H7 (cell line): ENCODE data around the gene COG2. TPM values are rescaled to one million over a fixed set of nuclear protein-coding genes. Genes with fewer than 3 reads are reported as not detected.
A peak's percentile ranks its signal among the peaks of the same experiment; 100 is the strongest.
"Not testable (repeated sequence)": the region's sequence is repeated elsewhere in the genome, so short reads cannot be mapped to it uniquely, and the experiment has no call there.

Experiments used
- DNase-seq: peaks from one replicate; pipeline ENCODE4 v3.0.0; 2012
- H3K27me3 ChIP-seq: 2 replicates; pipeline ENCODE4 v1.6.0; 2011; ENCODE audit warnings: mild to moderate bottlenecking, low read length; ENCODE audit not compliant: control insufficient read depth, insufficient read depth
- H3K36me3 ChIP-seq: replicated peaks from 2 replicates; pipeline ENCODE4 v1.5.1; 2011; ENCODE audit warnings: low read length; ENCODE audit not compliant: control insufficient read depth, insufficient read depth
- H3K4me3 ChIP-seq: 2 replicates; pipeline ENCODE4 v1.5.1; 2011; ENCODE audit warnings: low read depth, mild to moderate bottlenecking, control low read depth, low read length, moderate library complexity; ENCODE audit not compliant: insufficient read depth
- total RNA-seq: library from RNA; depleted of rRNA; stranded (reverse); fragments of >200 nt; shearing (Covaris generic); gene quantifications from 2 replicates; pipeline ENCODE4 v1.2.3, GENCODE V29; 2014

The COG2 gene
- total RNA-seq, 1 experiment from 2014 or later = 38.3 TPM

DNA sequence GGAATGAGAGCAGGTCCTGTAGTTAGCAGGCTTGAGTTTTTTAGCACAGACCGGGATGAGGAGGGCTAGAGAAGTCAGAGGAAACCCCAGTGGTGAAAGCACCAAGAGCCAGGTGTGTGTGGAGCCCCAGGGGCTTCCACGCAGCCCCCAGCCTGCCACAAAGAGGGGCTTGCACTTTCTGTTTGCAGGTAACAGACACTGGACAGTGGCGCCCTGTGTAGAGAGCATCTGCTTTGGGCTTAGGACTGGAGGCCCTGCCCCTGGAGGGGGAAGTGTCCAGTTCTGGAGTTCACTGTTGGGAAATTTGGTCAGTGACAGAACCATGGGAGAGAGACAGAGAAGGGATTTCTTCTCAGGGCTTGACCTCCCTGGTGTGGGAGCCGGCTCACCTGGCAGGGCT lies 52.2 kb downstream of the COG2 start:
- H3K4me3 ChIP-seq = no peak overlapping the region
- no peaks in the 10 kb centered on the region for H3K27me3 ChIP-seq
- peaks cover 13% of the 10 kb centered on the region for H3K36me3 ChIP-seq
- no peak for DNase-seq

- Histone ChIP-seq H3K4me3 (no peak overlapping the region), H3K36me3 (peaks cover 8% of the 10 kb centered on the region), H3K27me3 (no peaks in the 10 kb centered on the region)
- DNase-seq = peak; percentile 48
These were observed 52.7 kb downstream of the COG2 start for GRCh38 chr1:230694991-230695390.

DNA sequence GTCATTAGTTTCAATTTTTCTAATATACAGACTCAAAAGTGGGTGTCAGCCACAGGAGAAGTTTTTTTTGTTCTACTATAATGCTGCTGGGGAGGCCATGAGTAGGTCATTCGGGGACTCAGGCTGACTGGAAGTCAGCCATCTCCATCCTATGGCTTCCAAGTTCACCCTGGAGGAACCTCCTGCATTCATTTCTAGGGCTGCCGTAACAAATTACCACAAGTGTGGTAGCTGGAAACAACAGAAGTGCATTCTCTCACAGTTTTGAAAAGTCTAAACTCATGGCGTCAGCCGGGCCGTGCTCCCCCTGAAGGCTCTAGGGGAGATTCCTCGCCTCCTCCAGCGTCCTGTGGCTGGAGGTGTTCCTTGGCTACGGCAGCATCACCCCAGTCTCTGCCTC lies 53.9 kb downstream of the COG2 start:
- DNase-seq = no peak
- Histone ChIP-seq H3K4me3 (no peak overlapping the region), H3K27me3 (no peaks in the 10 kb centered on the region), H3K36me3 (peaks cover 4% of the 10 kb centered on the region)

DNA sequence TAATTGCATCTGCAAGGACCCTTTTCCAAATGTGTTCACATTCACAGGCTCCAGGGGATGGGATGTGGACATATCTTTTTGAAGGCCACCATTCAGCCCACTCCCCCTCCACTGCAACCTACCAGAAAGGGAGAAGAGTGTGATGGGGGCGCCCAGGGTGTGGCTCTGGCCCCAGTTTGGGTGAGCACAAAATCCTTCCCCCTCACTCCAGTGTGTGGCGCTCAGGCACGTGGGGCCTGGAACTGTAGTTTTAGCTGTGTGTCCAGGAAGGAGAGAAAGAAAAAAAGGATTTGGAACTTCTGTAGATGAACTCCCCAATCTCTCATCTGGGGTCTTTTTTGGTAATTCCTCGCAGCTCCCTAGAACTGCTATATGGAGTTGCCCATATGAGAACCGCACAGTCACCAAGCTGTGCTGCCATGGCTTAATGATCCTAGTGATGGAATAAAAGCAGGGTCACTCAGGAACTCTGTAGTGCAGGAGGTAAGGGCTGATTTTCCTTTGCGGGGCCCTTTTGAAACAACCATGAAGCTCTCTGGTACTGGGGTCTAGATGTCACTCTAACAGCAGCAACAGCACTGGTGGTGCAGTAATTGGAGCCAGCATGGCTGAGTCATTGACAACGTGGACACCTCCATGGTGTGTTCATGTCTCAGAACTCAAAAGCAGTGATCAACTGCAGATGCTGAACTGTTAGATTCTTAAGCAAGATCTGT lies 54.6 kb downstream of the COG2 start:
- Histone ChIP-seq H3K36me3 (no peaks in the 10 kb centered on the region; the same call in none of the 2 replicates), H3K27me3 (no peaks in the 10 kb centered on the region), H3K4me3 (no peak overlapping the region)
- DNase-seq = peak; percentile 44

DNA sequence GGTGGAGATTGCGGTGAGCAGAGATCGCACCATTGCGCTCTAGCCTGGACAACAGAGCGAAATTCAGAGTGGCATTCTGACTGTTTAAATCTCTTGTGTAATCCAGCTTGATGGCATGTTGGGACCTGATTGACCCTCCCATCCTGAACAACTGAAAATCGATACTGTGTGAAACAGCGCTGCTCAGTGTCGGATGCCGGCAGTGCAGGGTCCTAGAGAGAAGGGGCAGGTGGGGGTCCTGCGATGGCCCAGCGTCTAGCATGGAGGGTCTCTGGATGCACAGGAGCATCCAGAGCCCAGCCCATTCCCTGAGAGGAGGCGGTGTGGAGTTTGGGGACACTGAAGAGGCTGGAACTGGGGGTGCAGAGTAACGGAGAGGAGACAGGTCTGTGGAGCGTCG lies 55.8 kb downstream of the COG2 start:
- Histone ChIP-seq H3K27me3 (no peaks in the 10 kb centered on the region), H3K36me3 (no peaks in the 10 kb centered on the region; the same call in none of the 2 replicates), H3K4me3 (no peak overlapping the region)
- DNase-seq = peak; percentile 80

- H3K36me3 ChIP-seq, H3K27me3 ChIP-seq, H3K4me3 ChIP-seq, DNase-seq: not testable (repeated sequence)
These were observed 56.7 kb downstream of the COG2 start for GRCh38 chr1:230698964-230699363.

DNA sequence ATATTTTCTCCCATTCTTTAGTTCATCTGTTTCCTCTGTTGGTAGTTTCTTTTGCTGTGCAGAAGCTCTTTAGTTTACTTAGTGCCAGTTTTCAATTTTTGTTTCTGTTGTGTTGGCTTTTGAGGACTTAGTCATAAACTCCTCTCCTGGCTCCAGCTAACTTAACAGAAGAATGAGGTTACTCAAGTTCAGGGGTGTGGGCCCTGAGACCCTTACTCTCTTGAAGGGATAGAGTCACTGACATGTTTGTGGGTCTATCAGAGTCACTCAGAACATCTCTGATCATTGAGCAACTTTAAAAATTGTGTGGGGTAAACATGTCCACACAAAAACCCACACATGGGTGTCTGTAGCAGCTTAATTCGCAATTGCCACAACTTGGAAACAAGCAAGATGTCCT lies 57.4 kb downstream of the COG2 start:
- no peaks in the 10 kb centered on the region for H3K36me3 ChIP-seq
- no peak overlapping the region for H3K4me3 ChIP-seq
- H3K27me3 ChIP-seq = no peaks in the 10 kb centered on the region; the same call in 1 of the 2 replicates
- no peak for DNase-seq

DNA sequence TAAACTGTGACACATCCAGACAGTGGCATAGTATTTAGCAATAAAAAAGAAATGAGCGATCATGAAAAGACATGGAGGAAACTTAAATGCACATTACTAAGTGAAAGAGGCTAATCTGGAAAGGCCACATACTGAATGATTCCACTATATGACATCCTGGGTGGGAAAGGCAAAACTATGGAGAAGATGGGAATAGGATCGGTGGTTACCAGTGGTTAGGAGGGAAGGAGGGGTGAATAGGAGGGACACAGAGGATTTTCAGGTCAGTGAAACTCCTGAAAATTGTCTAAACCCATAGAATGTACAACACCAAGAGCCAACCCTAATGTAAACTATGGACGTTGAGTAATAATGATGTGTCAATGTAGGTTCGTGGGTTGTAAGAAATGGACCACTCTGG lies 57.9 kb downstream of the COG2 start:
- no peak for DNase-seq
- Histone ChIP-seq H3K27me3 (no peaks in the 10 kb centered on the region; the same call in 1 of the 2 replicates), H3K4me3 (no peak overlapping the region), H3K36me3 (no peaks in the 10 kb centered on the region)

- Histone ChIP-seq H3K36me3 (no peaks in the 10 kb centered on the region), H3K4me3 (no peak overlapping the region), H3K27me3 (no peaks in the 10 kb centered on the region; the same call in 1 of the 2 replicates)
- DNase-seq = no peak
These were observed 59.2 kb downstream of the COG2 start for GRCh38 chr1:230701434-230701833.

DNA sequence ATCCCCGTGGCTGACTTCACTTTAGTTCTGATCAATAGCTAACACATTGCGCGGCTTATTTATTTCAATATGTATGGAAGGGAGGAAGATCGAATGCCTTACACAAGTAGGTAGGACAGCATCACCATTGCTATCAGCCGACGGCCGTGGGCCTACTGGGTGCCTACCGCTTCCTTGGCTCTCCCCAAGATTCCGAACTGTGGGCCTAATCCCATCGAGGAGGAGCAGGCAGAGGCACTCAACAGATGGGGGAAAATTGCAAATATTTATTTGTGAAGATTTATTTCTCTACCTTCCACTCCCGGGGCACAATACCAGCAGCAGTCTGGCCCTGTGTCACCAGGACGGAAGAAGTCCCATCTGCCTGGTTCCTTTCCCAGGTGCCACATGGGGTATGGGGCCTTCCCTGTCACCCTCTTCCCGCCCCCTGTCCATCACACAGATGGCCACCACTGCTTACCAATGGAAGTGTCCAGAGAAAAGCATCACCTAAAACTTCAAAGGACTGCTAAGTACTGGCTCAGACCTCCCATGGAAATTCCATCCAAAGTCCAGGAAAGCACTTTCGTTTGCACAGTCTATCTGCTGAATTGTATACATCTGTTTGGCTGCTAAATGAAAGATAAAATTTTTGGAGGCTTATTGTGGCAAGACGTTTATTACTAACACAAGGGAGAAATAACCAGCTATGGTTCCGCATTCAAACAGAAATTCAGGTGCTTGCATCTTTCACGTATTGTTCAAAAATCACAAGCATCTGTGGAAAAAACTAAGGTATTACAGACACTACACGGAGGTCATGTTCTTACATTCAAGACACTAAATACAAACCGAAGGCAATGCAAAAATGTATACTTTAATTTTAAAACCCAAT lies 59.9 kb downstream of the COG2 start:
- DNase-seq = no peak
- Histone ChIP-seq H3K4me3 (no peak overlapping the region), H3K36me3 (no peaks in the 10 kb centered on the region), H3K27me3 (no peaks in the 10 kb centered on the region; the same call in 1 of the 2 replicates)

DNA sequence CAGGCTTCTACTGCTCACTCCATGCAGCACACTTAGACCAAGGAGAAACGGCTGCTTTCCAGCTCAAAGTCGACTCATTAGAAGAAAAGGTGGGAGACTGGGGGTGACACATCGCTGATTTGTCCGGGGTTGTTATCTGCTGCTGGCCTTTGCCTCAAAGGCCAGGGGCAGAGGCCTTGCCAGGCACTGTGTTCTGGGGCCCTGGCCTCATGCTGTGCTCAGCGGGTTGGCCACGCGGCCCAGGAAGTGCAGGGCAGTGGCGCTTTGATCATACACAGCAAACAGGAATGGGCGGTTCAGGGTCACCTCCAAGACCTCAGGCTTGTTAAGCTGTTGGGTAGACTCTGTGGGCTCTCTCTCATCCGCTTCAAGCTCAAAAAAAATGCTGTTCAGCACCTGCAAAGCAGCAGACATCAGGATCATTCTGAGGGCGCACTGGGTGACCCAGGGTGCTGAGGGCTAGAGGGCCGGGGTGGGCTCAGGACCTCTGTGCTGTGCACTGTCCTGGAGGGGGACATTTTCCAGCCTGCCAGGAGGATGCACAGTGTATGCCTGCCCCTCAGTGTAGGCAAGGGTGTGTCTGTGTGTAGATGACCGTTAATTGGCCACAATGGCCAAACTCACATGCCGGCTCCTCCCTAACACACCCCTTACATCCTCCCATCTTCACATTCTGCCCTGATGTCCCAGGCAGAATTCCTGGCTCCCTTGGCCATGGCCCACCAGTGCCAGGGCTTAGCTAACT lies 60.8 kb downstream of the COG2 start:
- no peaks in the 10 kb centered on the region for H3K36me3 ChIP-seq
- peak; percentile 47 for DNase-seq
- no peak overlapping the region for H3K4me3 ChIP-seq
- no peaks in the 10 kb centered on the region; the same call in 1 of the 2 replicates for H3K27me3 ChIP-seq

GRCh38 chr1:230703679-230704385 lies 61.6 kb downstream of the COG2 start:
- DNase-seq = no peak
- Histone ChIP-seq H3K4me3 (no peak overlapping the region), H3K27me3 (no peaks in the 10 kb centered on the region; the same call in 1 of the 2 replicates), H3K36me3 (no peaks in the 10 kb centered on the region)

GRCh38 chr1:230704830-230705229 lies 62.5 kb downstream of the COG2 start:
- DNase-seq = no peak
- Histone ChIP-seq H3K4me3 (no peak overlapping the region), H3K36me3 (no peaks in the 10 kb centered on the region), H3K27me3 (no peaks in the 10 kb centered on the region; the same call in 1 of the 2 replicates)
